Tibial artery (tissue), 4 donors: ENCODE results near the gene DHRS9.
"Not testable (repeated sequence)": the region's sequence is repeated elsewhere in the genome, so short reads cannot be mapped to it uniquely, and the experiment has no call there.

Experiments
- DNase-seq, 2 donors: peaks; one replicate each; pipeline ENCODE4 v3.0.0-alpha.2; 2019
- H3K27ac ChIP-seq, 2 donors: fragments of 200-600 bp; sonication (generic) in 1 of 2; 1 replicate in 1 of 2; 2 replicates in 1 of 2; pipeline ENCODE4 v1.5.1; 2018 to 2019; ENCODE audit warnings: mild to moderate bottlenecking in 1 of 2
- H3K27me3 ChIP-seq, 2 donors: fragments of 200-600 bp; sonication (generic) in 1 of 2; one replicate each; pipeline versions ENCODE4 v1.5.1 to v1.6.0; 2016 to 2019
- H3K36me3 ChIP-seq, 3 donors: fragments of 200-600 bp; sonication (generic) in 2 of 3; one replicate each; pipeline ENCODE4 v1.5.1; 2016 to 2019; ENCODE audit warnings: mild to moderate bottlenecking in 2 of 3
- H3K4me1 ChIP-seq, 4 donors: fragments of 200-600 bp; sonication (generic) in 2 of 4; 1 replicate in 3 of 4; 2 replicates in 1 of 4; pipeline ENCODE4 v1.5.1; 2016 to 2019
- H3K4me3 ChIP-seq, 2 donors: fragments of 200-600 bp; sonication (generic) in 1 of 2; 1 replicate in 1 of 2; 2 replicates in 1 of 2; pipeline ENCODE4 v1.5.1; 2018 to 2019; ENCODE audit warnings: mild to moderate bottlenecking in 2 of 2
- H3K9me3 ChIP-seq, 3 donors: fragments of 200-600 bp; sonication (generic) in 1 of 3; one replicate each; pipeline ENCODE4 v1.5.1; 2016 to 2019
- intact Hi-C: fragments of 100-400 bp; cut with DNase I; formaldehyde crosslinking; loops from one replicate; pipeline ENCODE4 v1.15.0; 2023; ENCODE audit warnings: low total_unique reads
- TF ChIP-seq, protein P1 (sequence below), 2 experiments: fragments of 200-600 bp in 1 of 2; fragments of 450-650 bp in 1 of 2; IDR thresholded peaks; one replicate each; pipeline ENCODE4 v1.5.1; 2017 to 2019; ENCODE audit warnings: antibody characterized with exemption in 2 of 2, mild to moderate bottlenecking in 1 of 2, moderate library complexity in 1 of 2

Gene DHRS9

DNA sequence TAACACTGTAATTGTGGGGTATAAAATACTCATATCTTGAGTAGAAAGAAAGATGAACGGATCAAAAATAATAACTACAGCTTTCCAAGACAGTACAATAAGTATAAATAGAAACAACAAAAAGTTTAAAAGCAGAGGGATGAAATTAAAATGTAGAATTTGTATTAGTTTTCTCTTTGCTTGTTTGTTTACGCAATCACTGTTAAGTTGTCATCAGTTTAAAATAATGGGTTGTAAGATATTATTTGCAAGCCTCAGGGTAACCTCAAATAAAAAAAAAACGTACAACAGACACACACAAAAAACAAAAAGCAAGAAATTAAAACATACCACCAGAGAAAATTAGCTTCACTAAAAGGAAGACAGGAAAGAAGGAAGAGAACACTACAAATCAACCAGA is 20.2 kb upstream of the DHRS9 start:
- DNase-seq: no peak
- intact Hi-C loops: no loop called here
- no peak overlapping the region for H3K4me3 ChIP-seq
- H3K4me1 ChIP-seq: no peaks in the 10 kb centered on the region
- no peak overlapping the region for H3K27ac ChIP-seq
- H3K36me3 ChIP-seq: no peaks in the 10 kb centered on the region
- TF ChIP-seq, protein P1, sequence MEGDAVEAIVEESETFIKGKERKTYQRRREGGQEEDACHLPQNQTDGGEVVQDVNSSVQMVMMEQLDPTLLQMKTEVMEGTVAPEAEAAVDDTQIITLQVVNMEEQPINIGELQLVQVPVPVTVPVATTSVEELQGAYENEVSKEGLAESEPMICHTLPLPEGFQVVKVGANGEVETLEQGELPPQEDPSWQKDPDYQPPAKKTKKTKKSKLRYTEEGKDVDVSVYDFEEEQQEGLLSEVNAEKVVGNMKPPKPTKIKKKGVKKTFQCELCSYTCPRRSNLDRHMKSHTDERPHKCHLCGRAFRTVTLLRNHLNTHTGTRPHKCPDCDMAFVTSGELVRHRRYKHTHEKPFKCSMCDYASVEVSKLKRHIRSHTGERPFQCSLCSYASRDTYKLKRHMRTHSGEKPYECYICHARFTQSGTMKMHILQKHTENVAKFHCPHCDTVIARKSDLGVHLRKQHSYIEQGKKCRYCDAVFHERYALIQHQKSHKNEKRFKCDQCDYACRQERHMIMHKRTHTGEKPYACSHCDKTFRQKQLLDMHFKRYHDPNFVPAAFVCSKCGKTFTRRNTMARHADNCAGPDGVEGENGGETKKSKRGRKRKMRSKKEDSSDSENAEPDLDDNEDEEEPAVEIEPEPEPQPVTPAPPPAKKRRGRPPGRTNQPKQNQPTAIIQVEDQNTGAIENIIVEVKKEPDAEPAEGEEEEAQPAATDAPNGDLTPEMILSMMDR (IDR thresholded peaks at IDR 0.05): no peak
- H3K9me3 ChIP-seq: peaks cover 0 to 3% (median 0%) of the 10 kb centered on the region in 3 donors
- H3K27me3 ChIP-seq: no peaks in the 10 kb centered on the region

DNA sequence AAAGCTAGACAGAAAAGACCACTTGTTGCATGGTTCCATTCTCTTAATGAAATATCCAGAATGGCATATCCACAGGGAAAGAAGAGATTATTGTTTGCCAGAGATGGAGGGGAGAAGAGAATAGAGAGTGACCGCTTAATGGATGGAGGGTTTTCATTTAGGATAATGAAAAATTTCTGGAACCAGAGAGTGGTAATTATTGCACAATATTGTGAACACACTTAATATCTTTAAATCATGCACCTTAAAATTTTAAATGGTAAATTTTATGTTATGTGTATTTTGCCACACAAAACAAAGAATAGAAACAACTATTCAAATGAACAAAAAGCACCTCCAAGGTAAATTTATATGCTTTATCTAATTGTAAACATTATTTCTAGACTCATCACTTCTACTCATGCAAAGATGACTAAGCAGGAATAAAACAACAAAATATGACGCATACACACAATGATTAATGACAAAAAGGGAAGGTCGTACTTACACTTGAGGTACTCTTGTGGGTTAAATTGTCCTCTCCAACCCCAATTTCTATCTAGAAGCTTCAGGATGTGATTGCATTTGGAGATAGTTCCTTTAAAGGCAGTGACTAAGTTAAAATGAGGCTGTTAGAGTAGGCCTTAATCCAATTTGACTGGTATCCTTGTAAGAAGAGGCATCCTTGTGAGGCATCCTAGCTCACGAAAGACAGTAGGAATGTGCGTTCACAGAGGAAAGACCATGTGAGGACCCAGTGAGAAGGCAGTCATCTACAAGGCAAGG is 18.7 kb upstream of the DHRS9 start:
- no peaks in the 10 kb centered on the region for H3K36me3 ChIP-seq
- H3K4me1 ChIP-seq: no peaks in the 10 kb centered on the region
- H3K27ac ChIP-seq: no peak overlapping the region
- H3K9me3 ChIP-seq: peaks cover 0 to 12% (median 12%) of the 10 kb centered on the region in 3 donors
- no peaks in the 10 kb centered on the region for H3K27me3 ChIP-seq
- intact Hi-C loops: no loop called here
- TF ChIP-seq, protein P1 (IDR thresholded peaks at IDR 0.05): no peak
- H3K4me3 ChIP-seq: no peak overlapping the region
- DNase-seq: no peak

DNA sequence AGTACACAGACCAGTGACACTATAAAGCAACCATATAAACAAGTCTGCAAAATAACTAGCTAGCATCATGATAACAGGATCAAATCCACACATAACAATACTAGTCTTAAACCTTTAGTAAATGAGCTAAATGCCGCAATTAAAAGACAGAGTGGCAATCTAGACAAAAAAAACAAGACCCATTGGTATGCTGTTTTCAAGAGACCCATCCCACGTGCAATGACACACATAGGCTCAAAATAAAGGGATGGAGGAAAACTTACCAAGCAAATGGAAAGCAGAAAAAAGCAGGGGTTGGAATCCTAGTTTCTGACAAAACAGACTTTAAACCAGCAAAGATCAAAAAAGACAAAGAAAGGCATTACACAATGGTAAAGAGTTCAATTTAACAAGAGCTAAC is 14.8 kb upstream of the DHRS9 start:
- not testable (repeated sequence) for DNase-seq

DNA sequence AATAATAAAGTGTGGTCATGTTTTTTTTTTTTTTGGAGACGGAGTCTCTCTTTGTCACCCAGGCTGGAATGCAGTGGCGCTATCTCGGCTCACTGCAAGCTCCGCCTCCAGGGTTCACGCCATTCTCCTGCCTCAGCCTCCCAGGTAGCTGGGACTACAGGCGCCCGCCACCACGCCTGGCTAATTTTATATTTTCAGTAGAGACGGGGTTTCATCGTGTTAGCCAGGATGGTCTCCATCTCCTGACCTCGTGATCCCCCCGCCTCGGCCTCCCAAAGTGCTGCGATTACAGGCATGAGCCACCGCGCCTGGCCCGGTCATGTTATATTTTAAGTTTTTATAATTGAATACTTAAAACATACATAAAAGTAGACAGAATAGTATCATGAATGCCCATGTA is 5.2 kb upstream of the DHRS9 start:
- intact Hi-C loops, H3K36me3 ChIP-seq, DNase-seq, H3K4me3 ChIP-seq, H3K27ac ChIP-seq, H3K9me3 ChIP-seq, H3K4me1 ChIP-seq, H3K27me3 ChIP-seq: not testable (repeated sequence)

More for the DNA sequence above, 14.8 kb upstream of the DHRS9 start:
- H3K36me3 ChIP-seq, H3K27me3 ChIP-seq, H3K27ac ChIP-seq, H3K4me3 ChIP-seq, H3K4me1 ChIP-seq, intact Hi-C loops: not testable (repeated sequence)
- peaks cover 0 to 22% (median 12%) of the 10 kb centered on the region in 3 donors for H3K9me3 ChIP-seq

DNA sequence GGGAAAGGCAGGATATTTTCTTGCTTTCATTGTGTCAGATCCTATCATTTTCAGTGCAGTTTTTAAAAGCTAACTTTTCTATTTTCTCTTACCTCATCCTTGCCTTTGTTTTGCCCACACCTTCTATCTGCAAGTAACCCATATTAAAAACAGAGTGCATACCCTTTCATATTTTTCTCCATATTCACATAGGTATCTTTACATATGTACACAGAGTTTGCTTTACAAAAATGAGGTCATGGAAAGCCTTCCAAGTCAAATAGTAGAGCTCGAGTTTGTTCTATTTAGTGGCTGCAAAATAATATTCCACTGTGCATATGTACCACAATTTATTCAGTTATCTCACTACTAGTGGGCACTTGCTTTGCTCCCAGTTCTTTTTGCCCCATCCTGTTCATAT is 3.9 kb upstream of the DHRS9 start:
- no peaks in the 10 kb centered on the region for H3K4me1 ChIP-seq
- no peak overlapping the region for H3K27ac ChIP-seq
- intact Hi-C loops: no loop called here

DNA sequence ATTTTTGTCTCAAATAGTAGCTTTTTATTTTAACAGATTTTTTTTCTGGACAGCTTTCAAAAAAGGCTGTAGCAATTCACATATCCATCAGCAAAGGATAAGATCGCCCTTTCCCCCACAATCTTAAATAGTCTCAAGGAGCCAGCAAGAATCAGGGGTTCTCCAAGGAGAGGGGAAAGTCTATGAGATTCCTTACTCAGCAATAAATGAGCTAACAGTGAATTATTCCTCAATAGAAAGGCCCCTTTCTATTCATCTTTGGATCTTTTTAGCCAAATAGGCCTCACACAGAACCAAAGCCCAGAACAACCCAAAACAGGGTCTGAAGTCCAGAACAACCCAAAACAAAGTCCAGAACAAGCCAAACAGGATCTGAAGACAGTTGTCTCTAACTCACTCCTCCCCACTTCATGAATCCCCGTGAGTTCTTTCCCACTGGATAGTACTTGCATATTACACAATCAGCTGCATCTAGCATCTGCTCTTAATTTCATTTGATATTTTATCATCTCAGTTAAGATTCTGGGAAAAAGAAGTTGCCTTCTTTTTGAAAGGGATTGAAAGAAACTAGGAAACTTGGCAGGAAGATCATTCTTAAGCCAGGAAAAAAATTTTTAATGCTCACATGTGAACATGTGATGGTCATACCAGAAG is 3.4 kb upstream of the DHRS9 start:
- Histone ChIP-seq H3K9me3 (no peaks in the 10 kb centered on the region), H3K4me3 (no peak overlapping the region), H3K27me3 (no peaks in the 10 kb centered on the region), H3K4me1 (no peaks in the 10 kb centered on the region), H3K36me3 (no peaks in the 10 kb centered on the region), H3K27ac (no peak overlapping the region)
- TF ChIP-seq, protein P1 (IDR thresholded peaks at IDR 0.05): no peak
- no peak for DNase-seq
- intact Hi-C loops: no loop called here

More for the DNA sequence above, 3.9 kb upstream of the DHRS9 start:
- DNase-seq: no peak
- TF ChIP-seq, protein P1 (IDR thresholded peaks at IDR 0.05): no peak
- Histone ChIP-seq H3K36me3 (no peaks in the 10 kb centered on the region), H3K9me3 (no peaks in the 10 kb centered on the region), H3K27me3 (no peaks in the 10 kb centered on the region), H3K4me3 (no peak overlapping the region)
